ENCODE results near the gene TSPAN5.

The TSPAN5 gene

DNA sequence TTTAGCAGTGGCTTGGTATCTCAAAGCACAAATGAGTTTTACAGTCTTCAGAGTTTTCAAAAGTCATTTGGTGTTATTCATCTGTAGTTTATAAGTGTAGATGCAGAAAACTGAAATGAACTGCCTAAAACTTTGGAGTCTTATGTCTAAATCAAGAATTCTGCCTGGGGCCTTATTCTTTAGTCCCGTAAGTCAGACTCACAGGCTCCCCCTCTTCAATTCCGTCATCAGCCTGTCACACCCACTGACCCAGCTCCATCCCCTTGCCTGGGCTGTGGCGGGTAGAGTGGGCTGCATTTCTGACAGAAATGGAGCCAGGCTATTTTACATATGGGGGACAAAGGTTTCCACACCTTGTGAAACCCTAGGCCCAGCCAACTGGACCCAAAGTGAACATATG is 44.3 kb downstream of the TSPAN5 start:
- no peaks in the 10 kb centered on the region for H4K20me1 ChIP-seq (ENCODE audit: insufficient read depth, low read length, poor library complexity, severe bottlenecking)

DNA sequence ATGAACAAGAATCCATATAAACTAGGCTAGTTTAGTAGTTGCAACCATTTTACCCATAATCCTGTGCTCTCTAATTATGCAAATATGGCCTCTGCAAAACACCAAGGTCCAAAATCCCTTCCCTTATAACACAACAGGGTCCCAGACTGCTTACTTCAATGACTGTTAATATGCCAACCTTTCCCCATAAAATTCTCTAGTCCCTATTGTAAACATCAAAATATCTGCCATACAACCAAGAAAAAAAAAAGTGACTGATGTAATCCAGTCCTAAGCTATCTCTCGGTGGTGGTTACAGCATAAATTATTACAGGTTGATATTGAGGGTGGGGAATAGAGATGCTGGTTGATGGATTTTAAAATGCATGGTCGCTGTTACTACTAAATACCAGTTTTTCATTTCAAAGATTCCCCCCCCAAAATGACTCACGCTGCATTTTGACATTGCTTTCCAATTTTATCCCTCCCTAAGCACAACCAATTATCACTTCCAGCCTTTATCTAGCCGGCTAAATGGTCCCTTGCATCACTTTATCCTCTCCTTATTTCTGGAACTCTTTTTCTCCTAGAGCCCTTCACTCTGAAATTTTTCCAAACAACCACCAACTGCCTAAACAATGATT is 44.8 kb downstream of the TSPAN5 start:
- H3K9me3 ChIP-seq (ENCODE audit: insufficient read depth, low read depth, low read length) = no peaks in the 10 kb centered on the region
- H4K20me1 ChIP-seq (ENCODE audit: insufficient read depth, low read length, poor library complexity, severe bottlenecking) = no peaks in the 10 kb centered on the region
- no peaks in the 10 kb centered on the region for H3K27me3 ChIP-seq (ENCODE audit: insufficient read depth, low read length, poor library complexity, severe bottlenecking)
- no peak overlapping the region for H3K4me3 ChIP-seq (ENCODE audit: low read length, poor library complexity, severe bottlenecking)
- H3K79me2 ChIP-seq (ENCODE audit: insufficient read depth, low read length) = peaks cover 80% of the 10 kb centered on the region; the same call in 1 of the 2 replicates
- H3K9me2 ChIP-seq (replicated peaks; ENCODE audit: low read depth, low read length) = no peaks in the 10 kb centered on the region
- H3K4me2 ChIP-seq (ENCODE audit: low read depth, low read length, poor library complexity, severe bottlenecking) = peak overlapping the region; percentile 40
- TF ChIP-seq EZH2phosphoT487 (IDR thresholded peaks at IDR 0.05; ENCODE audit: borderline replicate concordance) = no peak
- TF ChIP-seq, protein P1, sequence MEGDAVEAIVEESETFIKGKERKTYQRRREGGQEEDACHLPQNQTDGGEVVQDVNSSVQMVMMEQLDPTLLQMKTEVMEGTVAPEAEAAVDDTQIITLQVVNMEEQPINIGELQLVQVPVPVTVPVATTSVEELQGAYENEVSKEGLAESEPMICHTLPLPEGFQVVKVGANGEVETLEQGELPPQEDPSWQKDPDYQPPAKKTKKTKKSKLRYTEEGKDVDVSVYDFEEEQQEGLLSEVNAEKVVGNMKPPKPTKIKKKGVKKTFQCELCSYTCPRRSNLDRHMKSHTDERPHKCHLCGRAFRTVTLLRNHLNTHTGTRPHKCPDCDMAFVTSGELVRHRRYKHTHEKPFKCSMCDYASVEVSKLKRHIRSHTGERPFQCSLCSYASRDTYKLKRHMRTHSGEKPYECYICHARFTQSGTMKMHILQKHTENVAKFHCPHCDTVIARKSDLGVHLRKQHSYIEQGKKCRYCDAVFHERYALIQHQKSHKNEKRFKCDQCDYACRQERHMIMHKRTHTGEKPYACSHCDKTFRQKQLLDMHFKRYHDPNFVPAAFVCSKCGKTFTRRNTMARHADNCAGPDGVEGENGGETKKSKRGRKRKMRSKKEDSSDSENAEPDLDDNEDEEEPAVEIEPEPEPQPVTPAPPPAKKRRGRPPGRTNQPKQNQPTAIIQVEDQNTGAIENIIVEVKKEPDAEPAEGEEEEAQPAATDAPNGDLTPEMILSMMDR (conservative IDR thresholded peaks at IDR 0.05; ENCODE audit: low read length) = no peak
- no peak overlapping the region for H2AFZ ChIP-seq (ENCODE audit: low read length)
- H3K36me3 ChIP-seq (ENCODE audit: insufficient read depth, low read length) = no peaks in the 10 kb centered on the region
- H3K4me1 ChIP-seq (ENCODE audit: insufficient read depth, low read length, poor library complexity, severe bottlenecking) = peaks cover 33% of the 10 kb centered on the region
- no peaks in the 10 kb centered on the region for H3F3A ChIP-seq (ENCODE audit: low read depth)
- H3K9ac ChIP-seq (ENCODE audit: low read depth, low read length, poor library complexity, severe bottlenecking) = no peak overlapping the region

More for the DNA sequence above, 44.3 kb downstream of the TSPAN5 start:
- no peak for TF ChIP-seq EZH2phosphoT487 (IDR thresholded peaks at IDR 0.05; ENCODE audit: borderline replicate concordance)
- TF ChIP-seq, protein P1 (conservative IDR thresholded peaks at IDR 0.05; ENCODE audit: low read length) = no peak
- no peaks in the 10 kb centered on the region for H3K27me3 ChIP-seq (ENCODE audit: insufficient read depth, low read length, poor library complexity, severe bottlenecking)
- H3K4me2 ChIP-seq (ENCODE audit: low read depth, low read length, poor library complexity, severe bottlenecking) = no peak overlapping the region
- no peak overlapping the region for H3K9ac ChIP-seq (ENCODE audit: low read depth, low read length, poor library complexity, severe bottlenecking)
- no peaks in the 10 kb centered on the region for H3K9me2 ChIP-seq (replicated peaks; ENCODE audit: low read depth, low read length)
- H3K36me3 ChIP-seq (ENCODE audit: insufficient read depth, low read length) = no peaks in the 10 kb centered on the region
- H3K79me2 ChIP-seq (ENCODE audit: insufficient read depth, low read length) = peaks cover 75% of the 10 kb centered on the region; the same call in 1 of the 2 replicates
- H3K4me1 ChIP-seq (ENCODE audit: insufficient read depth, low read length, poor library complexity, severe bottlenecking) = peaks cover 32% of the 10 kb centered on the region
- no peaks in the 10 kb centered on the region for H3K9me3 ChIP-seq (ENCODE audit: insufficient read depth, low read depth, low read length)
- no peak overlapping the region for H3K4me3 ChIP-seq (ENCODE audit: low read length, poor library complexity, severe bottlenecking)
- H3F3A ChIP-seq (ENCODE audit: low read depth) = no peaks in the 10 kb centered on the region
- no peak overlapping the region for H2AFZ ChIP-seq (ENCODE audit: low read length)

DNA sequence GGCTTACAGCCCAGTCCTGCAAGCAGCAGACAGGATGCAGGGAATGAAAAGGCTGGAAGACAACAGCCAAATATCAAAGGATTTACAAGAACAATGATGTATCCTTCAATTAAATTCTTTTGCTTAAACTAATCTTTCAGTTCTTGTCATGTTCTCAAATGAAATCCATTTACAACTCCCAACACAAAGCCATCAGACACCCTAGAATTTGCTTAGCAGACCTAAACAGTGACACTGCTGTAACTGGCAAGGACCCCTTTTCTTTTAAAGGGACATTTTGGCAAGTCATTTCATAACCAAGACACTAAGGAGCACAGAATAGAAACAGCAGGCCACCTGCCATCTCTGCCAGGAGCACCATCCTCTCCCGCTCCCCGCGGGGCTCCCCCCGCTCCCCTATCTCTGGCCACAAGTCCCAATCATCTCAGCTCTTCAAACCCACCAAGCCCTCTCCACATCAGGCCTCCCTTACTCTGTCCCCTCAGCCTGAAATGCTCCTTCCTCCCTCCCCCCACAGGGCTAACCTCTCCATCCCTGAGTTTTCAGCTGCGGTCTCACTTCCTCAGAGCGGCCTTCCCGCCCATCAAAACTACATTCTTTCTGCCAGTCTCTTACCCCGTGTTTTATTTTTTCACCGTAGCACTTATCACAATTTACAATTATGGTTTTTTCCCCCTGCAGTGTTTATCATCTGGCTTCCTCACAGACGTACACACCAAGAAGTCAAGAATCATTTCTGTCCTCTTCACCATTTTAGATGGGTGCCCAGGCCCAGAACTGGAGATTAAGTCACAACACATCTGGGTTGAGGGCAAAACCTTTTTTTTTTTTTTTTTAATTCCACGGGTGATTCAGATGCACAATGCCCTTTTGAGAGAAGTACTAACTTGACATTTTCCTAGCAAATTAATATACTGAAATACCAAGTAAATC is 45.8 kb downstream of the TSPAN5 start:
- peaks cover 27% of the 10 kb centered on the region for H3K4me1 ChIP-seq (ENCODE audit: insufficient read depth, low read length, poor library complexity, severe bottlenecking)

More for the DNA sequence above, 45.8 kb downstream of the TSPAN5 start:
- H4K20me1 ChIP-seq (ENCODE audit: insufficient read depth, low read length, poor library complexity, severe bottlenecking) = no peaks in the 10 kb centered on the region
- peak overlapping the region; percentile 15 for H3K4me3 ChIP-seq (ENCODE audit: low read length, poor library complexity, severe bottlenecking)
- peak overlapping the region; percentile 17 for H3K9ac ChIP-seq (ENCODE audit: low read depth, low read length, poor library complexity, severe bottlenecking)
- H3K27me3 ChIP-seq (ENCODE audit: insufficient read depth, low read length, poor library complexity, severe bottlenecking) = no peaks in the 10 kb centered on the region
- no peaks in the 10 kb centered on the region for H3K36me3 ChIP-seq (ENCODE audit: insufficient read depth, low read length)
- H3K9me3 ChIP-seq (ENCODE audit: insufficient read depth, low read depth, low read length) = no peaks in the 10 kb centered on the region
- TF ChIP-seq EZH2phosphoT487 (IDR thresholded peaks at IDR 0.05; ENCODE audit: borderline replicate concordance) = no peak
- TF ChIP-seq, protein P1 (conservative IDR thresholded peaks at IDR 0.05; ENCODE audit: low read length) = no peak
- peaks cover 84% of the 10 kb centered on the region; the same call in 1 of the 2 replicates for H3K79me2 ChIP-seq (ENCODE audit: insufficient read depth, low read length)
- no peak overlapping the region for H2AFZ ChIP-seq (ENCODE audit: low read length)
- H3K9me2 ChIP-seq (replicated peaks; ENCODE audit: low read depth, low read length) = no peaks in the 10 kb centered on the region
- no peaks in the 10 kb centered on the region for H3F3A ChIP-seq (ENCODE audit: low read depth)
- H3K4me2 ChIP-seq (ENCODE audit: low read depth, low read length, poor library complexity, severe bottlenecking) = peak overlapping the region; percentile 40
